ENCODE results near the gene MIB1.
A peak's percentile ranks its signal among the peaks of the same experiment; 100 is the strongest.

Gene MIB1

GRCh38 chr18:21833604-21834298, 93.2 kb downstream of the MIB1 start:
- Histone ChIP-seq H3K4me1 (ENCODE audit: control insufficient read depth, low read depth, low read length) (no peaks in the 10 kb centered on the region), H3K27me3 (ENCODE audit: insufficient read depth, low read length, poor library complexity) (no peaks in the 10 kb centered on the region), H3K79me2 (ENCODE audit: control insufficient read depth, insufficient read depth, low read length) (no peaks in the 10 kb centered on the region), H2BK15ac (replicated peaks; ENCODE audit: low read depth) (no peak overlapping the region), H3K4ac (ENCODE audit: low read depth, low read length) (no peak overlapping the region), H3K23ac (ENCODE audit: low read length) (no peak overlapping the region), H2BK120ac (ENCODE audit: low read depth, low read length) (no peak overlapping the region), H3K4me3 (ENCODE audit: low read length) (no peak overlapping the region), H3K36me3 (ENCODE audit: control insufficient read depth, insufficient read depth, low read length) (peaks cover 3% of the 10 kb centered on the region), H3K79me1 (ENCODE audit: low read length) (no peaks in the 10 kb centered on the region), H4K5ac (ENCODE audit: low read length) (no peak overlapping the region), H3K56ac (ENCODE audit: low read length) (no peak overlapping the region), H2BK5ac (ENCODE audit: low read length) (no peak overlapping the region), H2AK5ac (ENCODE audit: low read length) (no peak overlapping the region), H3K18ac (ENCODE audit: low read length) (no peak overlapping the region), H4K8ac (ENCODE audit: low read depth, low read length) (no peak overlapping the region), H3K27ac (ENCODE audit: low read depth, low read length) (no peak overlapping the region), H3K9ac (ENCODE audit: low read length) (no peak overlapping the region), H3K4me2 (ENCODE audit: low read length) (no peak overlapping the region)
- no CpG with 5 or more reads among the region's 4 CpGs for WGBS (ENCODE audit: extremely low coverage, insufficient coverage, low lambda C conversion rate)
- no peak for DNase-seq

- H3K36me3 ChIP-seq (ENCODE audit: control insufficient read depth, insufficient read depth, low read length): peaks cover 3% of the 10 kb centered on the region
- WGBS (ENCODE audit: extremely low coverage, insufficient coverage, low lambda C conversion rate): no CpG with 5 or more reads among the region's 3 CpGs
Measured at GRCh38 chr18:21834299-21834660, 93.7 kb downstream of the MIB1 start.

GRCh38 chr18:21841570-21841969, 101.0 kb downstream of the MIB1 start:
- no peak overlapping the region for H2AK5ac ChIP-seq (ENCODE audit: low read length)
- no peak overlapping the region for H4K5ac ChIP-seq (ENCODE audit: low read length)
- no peak overlapping the region for H2BK15ac ChIP-seq (replicated peaks; ENCODE audit: low read depth)
- no peak overlapping the region for H2BK120ac ChIP-seq (ENCODE audit: low read depth, low read length)
- no peak overlapping the region for H3K27ac ChIP-seq (ENCODE audit: low read depth, low read length)
- no peak overlapping the region for H3K4ac ChIP-seq (ENCODE audit: low read depth, low read length)
- no peak overlapping the region for H3K4me2 ChIP-seq (ENCODE audit: low read length)
- no peaks in the 10 kb centered on the region for H3K79me1 ChIP-seq (ENCODE audit: low read length)
- no peak overlapping the region for H3K23ac ChIP-seq (ENCODE audit: low read length)
- no peak overlapping the region for H3K9ac ChIP-seq (ENCODE audit: low read length)
- H3K36me3 ChIP-seq (ENCODE audit: control insufficient read depth, insufficient read depth, low read length): peaks cover 4% of the 10 kb centered on the region
- H3K4me1 ChIP-seq (ENCODE audit: control insufficient read depth, low read depth, low read length): no peaks in the 10 kb centered on the region
- H4K8ac ChIP-seq (ENCODE audit: low read depth, low read length): no peak overlapping the region
- H3K79me2 ChIP-seq (ENCODE audit: control insufficient read depth, insufficient read depth, low read length): no peaks in the 10 kb centered on the region
- WGBS (ENCODE audit: extremely low coverage, insufficient coverage, low lambda C conversion rate): no CpG with 5 or more reads among the region's 1 CpG
- no peak overlapping the region for H3K4me3 ChIP-seq (ENCODE audit: low read length)
- no peak for DNase-seq
- no peak overlapping the region for H3K18ac ChIP-seq (ENCODE audit: low read length)
- no peak overlapping the region for H2BK5ac ChIP-seq (ENCODE audit: low read length)
- no peaks in the 10 kb centered on the region for H3K27me3 ChIP-seq (ENCODE audit: insufficient read depth, low read length, poor library complexity)
- H3K56ac ChIP-seq (ENCODE audit: low read length): no peak overlapping the region

More at GRCh38 chr18:21834299-21834660, 93.7 kb downstream of the MIB1 start:
- Histone ChIP-seq H3K4me3 (ENCODE audit: low read length) (no peak overlapping the region), H2BK120ac (ENCODE audit: low read depth, low read length) (no peak overlapping the region), H4K8ac (ENCODE audit: low read depth, low read length) (no peak overlapping the region), H3K23ac (ENCODE audit: low read length) (no peak overlapping the region), H3K56ac (ENCODE audit: low read length) (no peak overlapping the region), H3K79me1 (ENCODE audit: low read length) (no peaks in the 10 kb centered on the region), H3K27me3 (ENCODE audit: insufficient read depth, low read length, poor library complexity) (no peaks in the 10 kb centered on the region), H3K4me1 (ENCODE audit: control insufficient read depth, low read depth, low read length) (no peaks in the 10 kb centered on the region), H3K9ac (ENCODE audit: low read length) (no peak overlapping the region), H3K79me2 (ENCODE audit: control insufficient read depth, insufficient read depth, low read length) (no peaks in the 10 kb centered on the region), H2AK5ac (ENCODE audit: low read length) (no peak overlapping the region), H4K5ac (ENCODE audit: low read length) (no peak overlapping the region), H2BK15ac (replicated peaks; ENCODE audit: low read depth) (no peak overlapping the region), H3K4me2 (ENCODE audit: low read length) (no peak overlapping the region), H3K18ac (ENCODE audit: low read length) (no peak overlapping the region), H3K4ac (ENCODE audit: low read depth, low read length) (no peak overlapping the region), H2BK5ac (ENCODE audit: low read length) (no peak overlapping the region), H3K27ac (ENCODE audit: low read depth, low read length) (no peak overlapping the region)
- DNase-seq: no peak

- no peak overlapping the region for H3K4ac ChIP-seq (ENCODE audit: low read depth, low read length)
- H3K23ac ChIP-seq (ENCODE audit: low read length): no peak overlapping the region
- H3K4me2 ChIP-seq (ENCODE audit: low read length): no peak overlapping the region
- H2BK15ac ChIP-seq (replicated peaks; ENCODE audit: low read depth): no peak overlapping the region
- H2BK5ac ChIP-seq (ENCODE audit: low read length): no peak overlapping the region
- H3K18ac ChIP-seq (ENCODE audit: low read length): no peak overlapping the region
- no CpG with 5 or more reads among the region's 2 CpGs for WGBS (ENCODE audit: extremely low coverage, insufficient coverage, low lambda C conversion rate)
- H4K5ac ChIP-seq (ENCODE audit: low read length): no peak overlapping the region
- no peak overlapping the region for H3K27ac ChIP-seq (ENCODE audit: low read depth, low read length)
- no peaks in the 10 kb centered on the region for H3K79me1 ChIP-seq (ENCODE audit: low read length)
- no peaks in the 10 kb centered on the region for H3K4me1 ChIP-seq (ENCODE audit: control insufficient read depth, low read depth, low read length)
- H3K36me3 ChIP-seq (ENCODE audit: control insufficient read depth, insufficient read depth, low read length): peaks cover 6% of the 10 kb centered on the region
- H3K27me3 ChIP-seq (ENCODE audit: insufficient read depth, low read length, poor library complexity): no peaks in the 10 kb centered on the region
- H3K9ac ChIP-seq (ENCODE audit: low read length): no peak overlapping the region
- H4K8ac ChIP-seq (ENCODE audit: low read depth, low read length): no peak overlapping the region
- no peak overlapping the region for H2BK120ac ChIP-seq (ENCODE audit: low read depth, low read length)
- no peak overlapping the region for H3K4me3 ChIP-seq (ENCODE audit: low read length)
- H3K56ac ChIP-seq (ENCODE audit: low read length): no peak overlapping the region
- H3K79me2 ChIP-seq (ENCODE audit: control insufficient read depth, insufficient read depth, low read length): no peaks in the 10 kb centered on the region
- DNase-seq: no peak
- no peak overlapping the region for H2AK5ac ChIP-seq (ENCODE audit: low read length)
Measured at GRCh38 chr18:21843341-21843740, 102.7 kb downstream of the MIB1 start.

GRCh38 chr18:21851327-21851961, 110.9 kb downstream of the MIB1 start:
- Histone ChIP-seq H2BK5ac (ENCODE audit: low read length) (no peak overlapping the region), H2AK5ac (ENCODE audit: low read length) (no peak overlapping the region), H3K4me2 (ENCODE audit: low read length) (no peak overlapping the region), H3K4me1 (ENCODE audit: control insufficient read depth, low read depth, low read length) (no peaks in the 10 kb centered on the region), H3K18ac (ENCODE audit: low read length) (no peak overlapping the region), H3K36me3 (ENCODE audit: control insufficient read depth, insufficient read depth, low read length) (peaks cover 2% of the 10 kb centered on the region), H3K56ac (ENCODE audit: low read length) (no peak overlapping the region), H3K79me1 (ENCODE audit: low read length) (no peaks in the 10 kb centered on the region), H4K5ac (ENCODE audit: low read length) (no peak overlapping the region), H3K27ac (ENCODE audit: low read depth, low read length) (no peak overlapping the region), H3K4ac (ENCODE audit: low read depth, low read length) (no peak overlapping the region), H3K9ac (ENCODE audit: low read length) (no peak overlapping the region), H4K8ac (ENCODE audit: low read depth, low read length) (no peak overlapping the region), H2BK120ac (ENCODE audit: low read depth, low read length) (no peak overlapping the region), H3K27me3 (ENCODE audit: insufficient read depth, low read length, poor library complexity) (no peaks in the 10 kb centered on the region), H3K79me2 (ENCODE audit: control insufficient read depth, insufficient read depth, low read length) (no peaks in the 10 kb centered on the region), H3K23ac (ENCODE audit: low read length) (no peak overlapping the region), H3K4me3 (ENCODE audit: low read length) (no peak overlapping the region), H2BK15ac (replicated peaks; ENCODE audit: low read depth) (no peak overlapping the region)
- WGBS (ENCODE audit: extremely low coverage, insufficient coverage, low lambda C conversion rate): no CpG with 5 or more reads among the region's 5 CpGs
- DNase-seq: no peak

GRCh38 chr18:21853016-21853415, 112.4 kb downstream of the MIB1 start:
- Histone ChIP-seq H4K8ac (ENCODE audit: low read depth, low read length) (no peak overlapping the region), H3K27ac (ENCODE audit: low read depth, low read length) (no peak overlapping the region), H3K56ac (ENCODE audit: low read length) (no peak overlapping the region), H3K4ac (ENCODE audit: low read depth, low read length) (no peak overlapping the region), H3K9ac (ENCODE audit: low read length) (no peak overlapping the region), H3K23ac (ENCODE audit: low read length) (no peak overlapping the region), H3K79me1 (ENCODE audit: low read length) (no peaks in the 10 kb centered on the region), H2BK5ac (ENCODE audit: low read length) (no peak overlapping the region), H2AK5ac (ENCODE audit: low read length) (no peak overlapping the region), H3K36me3 (ENCODE audit: control insufficient read depth, insufficient read depth, low read length) (no peaks in the 10 kb centered on the region), H3K27me3 (ENCODE audit: insufficient read depth, low read length, poor library complexity) (no peaks in the 10 kb centered on the region), H3K4me1 (ENCODE audit: control insufficient read depth, low read depth, low read length) (no peaks in the 10 kb centered on the region), H3K4me2 (ENCODE audit: low read length) (no peak overlapping the region), H2BK15ac (replicated peaks; ENCODE audit: low read depth) (no peak overlapping the region), H2BK120ac (ENCODE audit: low read depth, low read length) (no peak overlapping the region), H3K79me2 (ENCODE audit: control insufficient read depth, insufficient read depth, low read length) (no peaks in the 10 kb centered on the region), H3K18ac (ENCODE audit: low read length) (no peak overlapping the region), H4K5ac (ENCODE audit: low read length) (no peak overlapping the region), H3K4me3 (ENCODE audit: low read length) (no peak overlapping the region)
- WGBS (ENCODE audit: extremely low coverage, insufficient coverage, low lambda C conversion rate): no CpG with 5 or more reads among the region's 3 CpGs
- DNase-seq: peak; percentile 29
